Measurements from ENCODE around the gene CARMIL1. TPM values are rescaled to one million over a fixed set of nuclear protein-coding genes. Genes with fewer than 3 reads are reported as not detected.

The CARMIL1 gene
- total RNA-seq, 1 donor from 2014 or later = 37.6 TPM

DNA sequence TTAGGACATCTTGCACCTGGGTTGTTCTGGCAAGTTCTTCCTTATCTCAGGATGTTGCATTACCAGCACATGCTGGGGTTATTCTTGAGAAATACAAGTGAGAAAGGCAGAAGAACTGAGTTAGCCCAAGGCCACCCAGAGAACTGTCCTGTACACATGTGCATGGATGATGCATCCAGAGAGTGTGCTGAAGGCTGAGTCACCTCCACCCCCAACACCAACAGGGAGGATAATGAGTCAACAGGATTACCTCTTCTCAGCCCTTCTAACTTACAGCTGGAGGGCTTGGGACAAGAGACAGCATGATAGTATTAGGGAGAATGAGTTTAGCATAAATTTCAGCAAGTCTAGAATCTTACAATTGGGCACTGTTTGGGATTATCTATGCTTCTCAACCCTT lies 381.3 kb downstream of the CARMIL1 start:
- Histone ChIP-seq H3K4me1 (no peaks in the 10 kb centered on the region), H3K27me3 (no peaks in the 10 kb centered on the region), H3K4me3 (no peak overlapping the region), H3K36me3 (no peaks in the 10 kb centered on the region), H3K27ac (no peak overlapping the region), H3K9me3 (no peaks in the 10 kb centered on the region)
- DNase-seq (no peak), ATAC-seq (no peak)
- TF ChIP-seq, protein P1, sequence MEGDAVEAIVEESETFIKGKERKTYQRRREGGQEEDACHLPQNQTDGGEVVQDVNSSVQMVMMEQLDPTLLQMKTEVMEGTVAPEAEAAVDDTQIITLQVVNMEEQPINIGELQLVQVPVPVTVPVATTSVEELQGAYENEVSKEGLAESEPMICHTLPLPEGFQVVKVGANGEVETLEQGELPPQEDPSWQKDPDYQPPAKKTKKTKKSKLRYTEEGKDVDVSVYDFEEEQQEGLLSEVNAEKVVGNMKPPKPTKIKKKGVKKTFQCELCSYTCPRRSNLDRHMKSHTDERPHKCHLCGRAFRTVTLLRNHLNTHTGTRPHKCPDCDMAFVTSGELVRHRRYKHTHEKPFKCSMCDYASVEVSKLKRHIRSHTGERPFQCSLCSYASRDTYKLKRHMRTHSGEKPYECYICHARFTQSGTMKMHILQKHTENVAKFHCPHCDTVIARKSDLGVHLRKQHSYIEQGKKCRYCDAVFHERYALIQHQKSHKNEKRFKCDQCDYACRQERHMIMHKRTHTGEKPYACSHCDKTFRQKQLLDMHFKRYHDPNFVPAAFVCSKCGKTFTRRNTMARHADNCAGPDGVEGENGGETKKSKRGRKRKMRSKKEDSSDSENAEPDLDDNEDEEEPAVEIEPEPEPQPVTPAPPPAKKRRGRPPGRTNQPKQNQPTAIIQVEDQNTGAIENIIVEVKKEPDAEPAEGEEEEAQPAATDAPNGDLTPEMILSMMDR (IDR thresholded peaks at IDR 0.05) = no peak
- intact Hi-C loops (cut with DNase I) = no loop called here

GRCh38 chr6:25661129-25661779 lies 382.1 kb downstream of the CARMIL1 start:
- H3K9me3 ChIP-seq = no peaks in the 10 kb centered on the region
- H3K27me3 ChIP-seq = no peaks in the 10 kb centered on the region
- no peak overlapping the region for H3K4me3 ChIP-seq
- intact Hi-C loops (cut with DNase I) = no loop called here
- H3K4me1 ChIP-seq = no peaks in the 10 kb centered on the region
- ATAC-seq = no peak
- DNase-seq = no peak
- H3K27ac ChIP-seq = no peak overlapping the region
- TF ChIP-seq, protein P1 (IDR thresholded peaks at IDR 0.05) = no peak
- no peaks in the 10 kb centered on the region for H3K36me3 ChIP-seq

- ATAC-seq (no peak), DNase-seq (no peak)
- TF ChIP-seq, protein P1 (IDR thresholded peaks at IDR 0.05) = no peak
- no peaks in the 10 kb centered on the region for H3K4me1 ChIP-seq
- H3K4me3 ChIP-seq = no peak overlapping the region
- no peaks in the 10 kb centered on the region for H3K36me3 ChIP-seq
- H3K27me3 ChIP-seq = no peaks in the 10 kb centered on the region
- H3K9me3 ChIP-seq = no peaks in the 10 kb centered on the region
- H3K27ac ChIP-seq = no peak overlapping the region
- intact Hi-C loops (cut with DNase I) = no loop called here
These were observed 386.3 kb downstream of the CARMIL1 start for GRCh38 chr6:25665455-25665854.

GRCh38 chr6:25669413-25669812 lies 390.2 kb downstream of the CARMIL1 start:
- Histone ChIP-seq H3K4me3 (no peak overlapping the region), H3K27me3 (no peaks in the 10 kb centered on the region), H3K9me3 (no peaks in the 10 kb centered on the region), H3K36me3 (no peaks in the 10 kb centered on the region), H3K27ac (no peak overlapping the region), H3K4me1 (no peaks in the 10 kb centered on the region)
- intact Hi-C loops (cut with DNase I) = no loop called here
- no peak for DNase-seq
- TF ChIP-seq, protein P1 (IDR thresholded peaks at IDR 0.05) = no peak
- no peak for ATAC-seq

All from upper lobe of right lung (tissue), 1 donor.